GM23248 (cell line): ENCODE results near the gene AGAP1. TPM values are rescaled to one million over a fixed set of nuclear protein-coding genes. Genes with fewer than 3 reads are reported as not detected.

ENCODE experiments used
- DNase-seq: peaks from one replicate; pipeline ENCODE4 v3.0.0-alpha.2; 2015
- H2AFZ ChIP-seq: fragments of 200-600 bp; sonication (generic); 2 replicates; pipeline ENCODE4 v1.6.1; 2016; ENCODE audit warnings: antibody characterized with exemption
- H3F3A ChIP-seq: fragments of 200-600 bp; sonication (generic); 2 replicates; pipeline ENCODE4 v1.6.1; 2016; ENCODE audit warnings: mild to moderate bottlenecking, antibody characterized with exemption, mixed run types; ENCODE audit not compliant: insufficient read depth
- H3K27ac ChIP-seq: fragments of 200-600 bp; sonication (generic); 2 replicates; pipeline ENCODE4 v1.5.1; 2016; ENCODE audit warnings: mild to moderate bottlenecking
- H3K27me3 ChIP-seq: fragments of 200-600 bp; sonication (generic); replicated peaks from 2 replicates; pipeline ENCODE4 v1.6.1; 2016; ENCODE audit warnings: mild to moderate bottlenecking; ENCODE audit not compliant: insufficient read depth
- H3K36me3 ChIP-seq: fragments of 200-600 bp; sonication (generic); 2 replicates; pipeline ENCODE4 v1.6.1; 2016; ENCODE audit warnings: low read depth, mild to moderate bottlenecking
- H3K4me1 ChIP-seq: fragments of 200-600 bp; sonication (generic); 2 replicates; pipeline ENCODE4 v1.6.1; 2016; ENCODE audit warnings: mild to moderate bottlenecking; ENCODE audit not compliant: insufficient read depth
- H3K4me2 ChIP-seq: fragments of 200-600 bp; sonication (generic); one replicate; pipeline ENCODE4 v1.6.1; 2016; ENCODE audit warnings: mild to moderate bottlenecking; ENCODE audit not compliant: unreplicated experiment
- H3K4me3 ChIP-seq: fragments of 200-600 bp; sonication (generic); 2 replicates; pipeline ENCODE4 v1.5.1; 2016; ENCODE audit warnings: mild to moderate bottlenecking
- H3K79me2 ChIP-seq: fragments of 200-600 bp; sonication (generic); 2 replicates; pipeline ENCODE4 v1.6.1; 2016; ENCODE audit warnings: mild to moderate bottlenecking; ENCODE audit not compliant: insufficient read depth
- H3K9ac ChIP-seq: fragments of 200-600 bp; sonication (generic); 2 replicates; pipeline ENCODE4 v1.6.1; 2016; ENCODE audit warnings: mild to moderate bottlenecking
- H3K9me2 ChIP-seq: fragments of 200-600 bp; sonication (generic); 2 replicates; pipeline ENCODE4 v1.6.1; 2016; ENCODE audit warnings: mixed run types, mild to moderate bottlenecking, moderate library complexity; ENCODE audit not compliant: insufficient read depth
- H3K9me3 ChIP-seq: fragments of 200-600 bp; sonication (generic); one replicate; pipeline ENCODE4 v1.6.1; 2017; ENCODE audit warnings: low read depth
- H4K20me1 ChIP-seq: fragments of 200-600 bp; sonication (generic); 2 replicates; pipeline ENCODE4 v1.6.0; 2016; ENCODE audit not compliant: insufficient read depth
- EZH2 ChIP-seq: fragments of 200-600 bp; sonication (generic); IDR thresholded peaks from 2 replicates; pipeline ENCODE4 v1.6.1; 2018; ENCODE audit warnings: antibody characterized with exemption, mild to moderate bottlenecking; ENCODE audit not compliant: insufficient read depth, poor library complexity, severe bottlenecking
- EZH2phosphoT487 ChIP-seq: fragments of 200-600 bp; sonication (generic); IDR thresholded peaks from 2 replicates; pipeline ENCODE4 v1.6.1; 2018; ENCODE audit warnings: antibody characterized with exemption, moderate library complexity, mild to moderate bottlenecking, low read depth; ENCODE audit not compliant: insufficient read depth
- WGBS, 2 experiments: methylation state at CpG; one replicate each; pipeline ENCODE4 v1.1.6; 2015 to 2017; ENCODE audit warnings: low lambda C conversion rate in 2 of 2, low coverage in 1 of 2; ENCODE audit errors: missing lambda C conversion rate in 2 of 2; 5-methylcytosine and 5-hydroxymethylcytosine counted together
- in situ Hi-C: fragments of 300-500 bp; cut with MboI; formaldehyde crosslinking; loops from 2 replicates; pipeline ENCODE4 v1.15.0; 2020
- polyA plus RNA-seq: library from polyadenylated mRNA; unstranded; fragments of >200 nt; fragmentation: Nextera tagmentation; extraction: Ambion mirVana; gene quantifications from 2 replicates; pipeline ENCODE4 v1.2.1, GENCODE V29; 2016
- total RNA-seq: library from RNA; depleted of rRNA; stranded (reverse); fragments of >200 nt; shearing (Covaris generic); gene quantifications from 2 replicates; pipeline ENCODE4 v1.2.3, GENCODE V29; 2014

AGAP1 gene
- total and polyA plus RNA-seq, 2 experiments from 2014 or later, result 2.2 to 9.9 TPM

DNA sequence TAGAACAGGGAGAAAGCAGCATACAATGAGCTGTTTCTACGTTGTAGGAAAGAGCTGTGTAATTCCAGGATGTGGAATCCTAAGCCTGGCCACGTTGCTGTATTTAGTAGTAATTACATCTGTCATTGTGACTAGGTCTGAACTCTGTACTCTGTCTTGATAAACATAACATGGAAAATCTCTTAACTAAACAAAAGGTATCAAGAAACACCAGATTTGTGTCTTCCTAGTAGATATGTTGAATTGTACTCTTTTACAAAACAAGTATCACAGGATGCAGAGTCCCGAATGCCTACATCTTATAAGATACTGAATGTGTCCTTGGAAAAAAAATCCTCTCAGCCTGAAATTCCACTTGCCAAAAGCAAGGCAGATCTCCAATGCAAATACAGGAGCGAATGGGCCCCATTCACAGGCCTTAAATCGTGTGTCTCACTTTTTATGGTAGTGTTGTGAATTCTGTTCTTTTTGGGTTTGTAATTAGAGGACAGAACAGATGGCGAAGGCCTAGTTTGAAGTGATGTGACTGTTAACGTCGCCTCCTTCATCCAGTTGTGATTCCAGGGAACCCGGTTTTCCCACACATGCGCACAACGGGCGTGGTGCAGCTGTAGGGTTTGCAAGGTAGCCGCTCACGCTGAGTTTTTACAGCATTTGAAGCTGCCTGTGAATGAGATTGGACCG lies 427.8 kb downstream of the AGAP1 start:
- no peak overlapping the region for H3K4me3 ChIP-seq
- no peaks in the 10 kb centered on the region for H3K9me2 ChIP-seq
- no peak overlapping the region for H3K4me2 ChIP-seq
- DNase-seq, result no peak
- H3K9me3 ChIP-seq, result no peaks in the 10 kb centered on the region
- H3F3A ChIP-seq, result no peaks in the 10 kb centered on the region
- TF ChIP-seq EZH2 (no peak), EZH2phosphoT487 (no peak)
- H2AFZ ChIP-seq, result no peak overlapping the region
- H3K27ac ChIP-seq, result no peak overlapping the region
- H3K27me3 ChIP-seq, result no peaks in the 10 kb centered on the region
- no peaks in the 10 kb centered on the region for H3K4me1 ChIP-seq
- H3K9ac ChIP-seq, result no peak overlapping the region
- H3K79me2 ChIP-seq, result no peaks in the 10 kb centered on the region
- H4K20me1 ChIP-seq, result no peaks in the 10 kb centered on the region
- WGBS, 2 experiments, result 89 to 90% methylated on average over 15 of the region's 15 CpGs
- in situ Hi-C loops, result no loop called here
- no peaks in the 10 kb centered on the region for H3K36me3 ChIP-seq

DNA sequence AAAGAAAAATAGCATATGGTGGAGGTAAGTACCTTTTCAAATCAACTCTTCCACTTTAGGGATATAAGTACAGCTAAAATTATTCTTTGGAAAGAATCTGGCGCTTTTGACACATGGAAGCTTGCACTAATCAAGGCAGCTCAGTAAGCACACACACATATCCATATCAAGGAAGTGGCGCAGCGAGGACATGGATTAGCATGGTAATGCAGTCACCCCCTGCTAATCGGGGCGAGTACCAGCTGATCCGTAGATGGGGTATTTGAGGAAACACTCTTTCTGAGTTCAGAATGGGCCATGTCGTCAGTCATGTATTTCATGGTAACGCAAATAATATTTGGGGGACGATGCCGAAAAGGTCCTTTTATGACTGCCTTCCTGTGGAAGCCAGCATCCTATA lies 429.0 kb downstream of the AGAP1 start:
- H4K20me1 ChIP-seq, result no peaks in the 10 kb centered on the region
- no peaks in the 10 kb centered on the region for H3K9me3 ChIP-seq
- WGBS, 2 experiments, result 96 to 97% methylated on average over 10 of the region's 10 CpGs
- no peaks in the 10 kb centered on the region for H3F3A ChIP-seq
- TF ChIP-seq EZH2 (no peak), EZH2phosphoT487 (no peak)
- no peak overlapping the region for H3K9ac ChIP-seq
- no peaks in the 10 kb centered on the region for H3K79me2 ChIP-seq
- no peaks in the 10 kb centered on the region for H3K9me2 ChIP-seq
- H2AFZ ChIP-seq, result no peak overlapping the region
- in situ Hi-C loops, result no loop called here
- no peaks in the 10 kb centered on the region for H3K27me3 ChIP-seq
- H3K4me1 ChIP-seq, result no peaks in the 10 kb centered on the region
- no peak overlapping the region for H3K27ac ChIP-seq
- no peak for DNase-seq
- no peak overlapping the region for H3K4me2 ChIP-seq
- no peak overlapping the region for H3K4me3 ChIP-seq
- H3K36me3 ChIP-seq, result no peaks in the 10 kb centered on the region

DNA sequence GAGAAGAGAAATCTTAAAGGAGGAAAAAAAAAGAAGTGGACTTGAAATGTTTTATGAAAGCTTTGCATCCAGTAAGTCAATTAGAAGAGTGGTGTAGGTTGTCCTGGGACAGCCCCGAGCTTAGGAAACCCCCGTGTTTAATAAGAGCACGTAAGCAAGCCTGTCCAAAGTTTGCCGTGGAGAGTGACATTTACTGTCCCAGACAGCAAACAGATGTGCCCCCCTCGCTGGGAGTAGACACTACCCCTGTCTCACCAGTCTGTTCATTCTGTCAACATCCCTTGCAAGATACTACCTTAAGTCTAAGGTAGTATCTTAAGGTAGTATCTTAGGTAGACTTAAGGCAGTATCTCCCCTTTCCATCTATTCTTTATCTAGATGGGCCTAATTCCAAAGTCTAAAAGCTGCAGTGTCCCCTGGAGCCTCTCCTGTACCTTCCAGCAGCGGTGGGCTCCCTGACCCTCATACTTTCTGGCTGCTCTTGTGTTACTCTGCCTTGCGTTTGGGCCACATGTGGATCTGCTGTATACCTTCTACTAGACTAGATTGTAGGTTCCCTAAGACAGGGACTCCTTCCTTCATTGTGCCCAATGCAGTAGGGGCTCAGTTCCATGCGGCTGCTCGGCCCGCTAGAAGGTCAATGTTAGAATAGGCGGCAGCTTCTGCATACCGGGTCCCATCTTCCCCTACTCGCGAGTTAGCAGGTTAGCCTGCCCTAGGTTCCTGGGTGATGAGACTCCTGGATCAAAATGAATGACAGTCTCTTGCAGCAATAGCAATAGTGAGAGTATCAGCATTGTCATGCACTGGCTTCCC lies 430.2 kb downstream of the AGAP1 start:
- no peaks in the 10 kb centered on the region for H3F3A ChIP-seq
- H3K27me3 ChIP-seq, result no peaks in the 10 kb centered on the region
- 92 to 94% methylated on average over 14 of the region's 14 CpGs for WGBS, 2 experiments
- H3K4me3 ChIP-seq, result no peak overlapping the region
- no peaks in the 10 kb centered on the region for H3K9me3 ChIP-seq
- H3K9me2 ChIP-seq, result no peaks in the 10 kb centered on the region
- no peak for DNase-seq
- in situ Hi-C loops, result no loop called here
- H4K20me1 ChIP-seq, result no peaks in the 10 kb centered on the region
- H3K9ac ChIP-seq, result no peak overlapping the region
- no peak overlapping the region for H3K4me2 ChIP-seq
- H2AFZ ChIP-seq, result no peak overlapping the region
- H3K27ac ChIP-seq, result no peak overlapping the region
- no peaks in the 10 kb centered on the region for H3K4me1 ChIP-seq
- TF ChIP-seq EZH2phosphoT487 (no peak), EZH2 (no peak)
- H3K79me2 ChIP-seq, result no peaks in the 10 kb centered on the region
- no peaks in the 10 kb centered on the region for H3K36me3 ChIP-seq

DNA sequence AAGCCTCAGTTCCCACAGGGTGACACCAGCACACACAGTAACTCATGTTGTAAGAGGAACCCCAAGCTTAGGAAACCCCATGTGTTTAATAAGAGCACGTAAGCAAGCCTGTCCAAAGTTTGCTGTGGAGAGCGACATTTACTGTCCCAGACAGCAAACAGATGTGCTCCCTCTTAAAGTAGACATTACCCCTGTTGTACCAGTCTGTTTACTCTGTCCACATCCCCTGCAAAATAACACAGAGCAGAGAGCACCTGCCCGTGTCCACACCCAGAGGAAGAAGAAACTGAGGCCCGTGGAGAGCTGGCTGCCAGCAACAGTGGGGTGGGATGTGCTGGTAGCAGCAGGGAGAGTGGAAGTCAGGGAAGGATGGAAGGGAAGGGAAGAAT lies 430.8 kb downstream of the AGAP1 start:
- H2AFZ ChIP-seq, result no peak overlapping the region
- in situ Hi-C loops, result no loop called here
- no peaks in the 10 kb centered on the region for H3K79me2 ChIP-seq
- H3K36me3 ChIP-seq, result no peaks in the 10 kb centered on the region
- no peaks in the 10 kb centered on the region for H3F3A ChIP-seq
- no peaks in the 10 kb centered on the region for H3K4me1 ChIP-seq
- no peak for TF ChIP-seq EZH2
- TF ChIP-seq EZH2phosphoT487, result no peak
- H3K4me3 ChIP-seq, result no peak overlapping the region
- H3K9ac ChIP-seq, result no peak overlapping the region
- DNase-seq, result no peak
- H3K27me3 ChIP-seq, result no peaks in the 10 kb centered on the region
- H3K9me2 ChIP-seq, result no peaks in the 10 kb centered on the region
- no peak overlapping the region for H3K27ac ChIP-seq
- H3K4me2 ChIP-seq, result no peak overlapping the region
- no peaks in the 10 kb centered on the region for H4K20me1 ChIP-seq
- 95 to 98% methylated on average over 4 of the region's 4 CpGs for WGBS, 2 experiments
- no peaks in the 10 kb centered on the region for H3K9me3 ChIP-seq
